ENCODE results near the gene SLC43A3.

The SLC43A3 gene

GRCh38 chr11:57426929-57427726 lies at the start of gene SLC43A3:
Gene SLC43A3, minus strand, starts transcription at chr11:57427121. Its CDS starts 949 bp downstream, at chr11:57426172.
- DNase-seq (ENCODE audit: low read depth) = peak; percentile 80

- DNase-seq (ENCODE audit: low read depth) = peak; percentile 28
Measured at GRCh38 chr11:57476047-57476756, 49.3 kb upstream of the SLC43A3 start.

- DNase-seq (ENCODE audit: low read depth) = no peak
Measured at GRCh38 chr11:57475671-57476046, 48.7 kb upstream of the SLC43A3 start.

- DNase-seq (ENCODE audit: low read depth) = no peak
Measured at GRCh38 chr11:57475191-57475590, 48.3 kb upstream of the SLC43A3 start.

- DNase-seq (ENCODE audit: low read depth) = no peak
Measured at GRCh38 chr11:57474803-57475115, 47.8 kb upstream of the SLC43A3 start.

GRCh38 chr11:57474017-57474802 lies 47.3 kb upstream of the SLC43A3 start:
- no peak for DNase-seq (ENCODE audit: low read depth)

- no peak for DNase-seq (ENCODE audit: low read depth)
Measured at GRCh38 chr11:57473285-57473841, 46.4 kb upstream of the SLC43A3 start.

GRCh38 chr11:57471496-57471895 lies 44.6 kb upstream of the SLC43A3 start:
- no peak for DNase-seq (ENCODE audit: low read depth)

GRCh38 chr11:57469268-57469667 lies 42.3 kb upstream of the SLC43A3 start:
- DNase-seq (ENCODE audit: low read depth) = no peak

GRCh38 chr11:57468276-57468675 lies 41.4 kb upstream of the SLC43A3 start:
- DNase-seq (ENCODE audit: low read depth) = no peak

GRCh38 chr11:57467508-57468157 lies 40.7 kb upstream of the SLC43A3 start:
- DNase-seq (ENCODE audit: low read depth) = no peak

GRCh38 chr11:57466680-57467079 lies 39.8 kb upstream of the SLC43A3 start:
- DNase-seq (ENCODE audit: low read depth) = no peak

- DNase-seq (ENCODE audit: low read depth) = no peak
Measured at GRCh38 chr11:57464539-57465181, 37.7 kb upstream of the SLC43A3 start.

GRCh38 chr11:57463671-57464538 lies 37.0 kb upstream of the SLC43A3 start:
- DNase-seq (ENCODE audit: low read depth) = no peak

- no peak for DNase-seq (ENCODE audit: low read depth)
Measured at GRCh38 chr11:57462597-57462996, 35.7 kb upstream of the SLC43A3 start.

- no peak for DNase-seq (ENCODE audit: low read depth)
Measured at GRCh38 chr11:57461841-57462489, 35.0 kb upstream of the SLC43A3 start.

- no peak for DNase-seq (ENCODE audit: low read depth)
Measured at GRCh38 chr11:57460758-57461749, 34.1 kb upstream of the SLC43A3 start.

GRCh38 chr11:57460022-57460757 lies 33.3 kb upstream of the SLC43A3 start, which contains the start of gene RTN4RL2:
Gene RTN4RL2, plus strand, starts transcription at chr11:57460528. Its CDS starts 338 bp downstream, at chr11:57460866.
- DNase-seq (ENCODE audit: low read depth) = peak; percentile 76
